NK-92 (cell line): ENCODE results near the gene LRRC23.

ENCODE experiments used
- DNase-seq: peaks from one replicate; lab custom pipeline; 2025; ENCODE audit not compliant: unreplicated experiment; lab: John Stamatoyannopoulos, UW

The LRRC23 gene

GRCh38 chr12:6943389-6943721 is 38.7 kb downstream of the LRRC23 start:
- no peak for DNase-seq

DNA sequence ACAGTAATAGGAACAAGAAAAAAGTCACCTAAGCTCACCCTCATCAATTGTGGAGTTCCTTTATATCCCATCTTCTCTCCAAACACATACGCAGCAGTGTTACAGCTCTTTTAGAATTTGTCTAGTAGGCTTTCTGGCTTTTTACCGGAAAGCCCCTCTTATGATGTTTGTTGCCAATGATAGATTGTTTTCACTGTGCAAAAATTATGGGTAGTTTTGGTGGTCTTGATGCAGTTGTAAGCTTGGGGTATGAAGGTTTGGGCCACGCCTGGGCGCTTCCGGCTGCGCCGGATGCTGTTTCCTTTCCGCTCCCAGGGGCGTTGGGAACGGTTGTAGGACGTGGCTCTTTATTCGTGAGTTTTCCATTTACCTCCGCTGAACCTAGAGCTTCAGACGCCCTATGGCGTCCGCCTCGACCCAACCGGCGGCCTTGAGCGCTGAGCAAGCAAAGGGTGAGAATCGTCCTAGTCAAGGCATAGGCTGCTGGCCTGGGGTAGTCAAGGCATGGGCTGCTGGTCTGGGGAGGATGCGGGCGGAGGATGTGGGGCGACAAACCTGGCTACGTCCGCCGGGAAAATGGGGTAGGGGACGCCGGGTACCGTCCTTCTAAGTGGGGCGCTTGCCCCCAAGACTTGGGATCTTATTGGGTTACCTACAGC is 39.2 kb downstream of the LRRC23 start, which contains the start of the genes C12orf57 and RNU7-1:
C12orf57 (plus strand) TSS at position 301 of the 659 bp plus-strand sequence; CDS start at position 401, 100 bp downstream.
RNU7-1 (plus strand) TSS at position 95 of the 659 bp plus-strand sequence.
- DNase-seq: no peak

DNA sequence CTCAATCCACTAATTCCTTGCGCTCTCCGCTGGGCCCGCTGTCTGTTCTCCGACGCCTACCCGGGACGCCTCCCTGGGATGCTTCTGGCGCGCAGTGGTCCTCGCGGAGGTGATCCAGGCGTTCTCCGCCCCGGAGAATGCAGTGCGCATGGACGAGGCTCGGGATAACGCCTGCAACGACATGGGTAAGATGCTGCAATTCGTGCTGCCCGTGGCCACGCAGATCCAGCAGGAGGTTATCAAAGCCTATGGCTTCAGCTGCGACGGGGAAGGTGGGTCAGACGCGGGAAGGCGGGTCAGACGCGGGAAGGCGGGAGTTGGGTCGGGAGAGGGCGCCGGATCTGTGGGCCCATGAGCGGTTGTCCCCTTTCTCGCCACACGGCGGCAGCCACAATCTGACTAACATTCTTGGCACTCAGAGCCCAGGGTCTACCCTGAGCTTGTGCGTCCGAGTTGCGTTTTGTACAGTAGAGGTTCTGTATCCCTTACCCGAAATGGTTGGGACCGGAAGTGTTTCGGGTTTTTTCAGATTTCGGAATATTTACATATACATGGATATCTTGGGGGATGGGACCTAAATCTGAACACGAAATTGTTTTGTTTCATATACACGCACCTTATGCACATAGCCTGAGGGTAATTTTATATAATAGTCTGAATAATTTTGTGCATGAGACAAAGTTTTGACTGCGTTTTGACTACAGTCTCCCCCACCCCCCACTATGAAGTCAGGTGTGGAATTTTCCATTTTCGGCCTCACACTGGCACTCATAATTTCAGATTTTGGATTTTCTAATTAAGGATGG is 40.0 kb downstream of the LRRC23 start:
- DNase-seq: no peak

DNA sequence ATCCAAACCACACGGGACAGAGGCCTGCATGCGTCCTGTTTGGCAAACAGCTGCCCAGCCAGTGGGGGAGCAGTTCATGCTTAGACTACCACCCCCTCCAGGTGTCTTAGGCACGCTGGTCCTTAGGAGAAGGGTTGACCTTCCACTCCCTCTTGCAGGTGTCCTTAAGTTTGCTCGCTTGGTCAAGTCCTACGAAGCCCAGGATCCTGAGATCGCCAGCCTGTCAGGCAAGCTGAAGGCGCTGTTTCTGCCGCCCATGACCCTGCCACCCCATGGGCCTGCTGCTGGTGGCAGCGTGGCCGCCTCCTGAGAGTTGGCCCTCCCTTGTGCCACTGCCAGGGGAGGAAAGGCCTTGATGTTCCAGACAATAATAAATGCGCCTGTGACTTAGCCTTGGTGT is 41.0 kb downstream of the LRRC23 start:
- no peak for DNase-seq

- no peak for DNase-seq
Measured at GRCh38 chr12:6946033-6946919, 41.7 kb downstream of the LRRC23 start.

DNA sequence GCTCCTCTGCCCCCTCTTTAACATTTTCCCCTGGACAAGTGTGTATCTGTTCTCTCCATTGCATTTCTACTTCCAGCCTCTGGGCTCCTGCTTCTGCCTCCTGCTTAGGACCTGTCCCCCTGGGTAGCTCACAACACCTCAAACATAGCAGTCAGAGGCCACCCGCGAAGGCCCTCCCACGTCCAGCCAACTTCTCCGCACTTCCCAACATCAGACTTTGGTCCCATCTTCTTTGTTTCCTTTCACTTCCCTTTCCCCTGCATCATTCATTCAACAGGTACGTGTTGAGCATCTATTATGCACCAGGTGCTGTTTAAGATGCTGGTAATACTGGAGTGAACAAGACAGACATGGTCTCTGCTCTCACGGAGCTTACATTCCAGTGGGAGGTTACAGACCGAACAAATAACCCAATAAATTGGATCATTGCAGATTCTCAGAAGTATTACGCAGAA is 42.3 kb downstream of the LRRC23 start:
- no peak for DNase-seq

DNA sequence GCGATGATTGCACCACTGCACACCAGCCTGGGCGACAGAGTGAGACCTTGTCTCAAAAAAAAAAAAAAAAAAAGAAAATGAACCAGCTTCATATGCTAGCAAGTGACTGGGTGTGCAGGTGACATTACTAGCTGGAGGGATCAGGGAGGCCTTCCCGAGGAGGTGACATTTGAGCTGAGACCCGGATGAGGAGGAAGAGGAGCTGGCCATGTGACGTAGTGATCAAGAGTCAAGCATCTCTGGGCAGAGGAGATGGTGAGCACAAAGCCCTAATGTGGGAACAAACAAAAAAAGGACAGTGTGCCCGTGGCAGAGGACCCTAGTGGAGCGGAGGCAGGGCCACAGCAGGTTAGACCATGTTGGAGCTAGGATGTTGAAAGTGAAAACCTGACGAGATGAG is 43.0 kb downstream of the LRRC23 start:
- no peak for DNase-seq

GRCh38 chr12:6948873-6949594 is 44.4 kb downstream of the LRRC23 start:
- DNase-seq: no peak

DNA sequence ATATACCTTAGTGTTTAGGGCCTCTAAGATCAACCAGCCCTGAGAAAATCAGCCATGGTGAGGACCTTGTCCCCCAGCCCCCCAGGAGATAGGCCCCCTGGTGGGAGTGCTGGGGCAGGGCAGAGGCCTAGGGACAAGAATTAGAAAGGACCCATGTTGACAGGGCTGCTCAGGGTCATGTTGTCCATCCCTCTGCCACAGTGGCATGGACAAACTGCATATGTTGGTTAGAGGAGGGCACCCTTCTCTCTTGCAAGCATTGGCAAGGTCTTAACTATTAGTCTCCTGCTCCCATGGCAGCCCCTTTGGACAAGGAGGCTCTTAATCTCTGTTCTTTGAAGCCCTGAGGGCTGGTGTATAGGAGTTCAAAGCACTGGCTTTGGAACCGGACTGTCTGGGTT is 45.8 kb downstream of the LRRC23 start:
- DNase-seq: no peak

DNA sequence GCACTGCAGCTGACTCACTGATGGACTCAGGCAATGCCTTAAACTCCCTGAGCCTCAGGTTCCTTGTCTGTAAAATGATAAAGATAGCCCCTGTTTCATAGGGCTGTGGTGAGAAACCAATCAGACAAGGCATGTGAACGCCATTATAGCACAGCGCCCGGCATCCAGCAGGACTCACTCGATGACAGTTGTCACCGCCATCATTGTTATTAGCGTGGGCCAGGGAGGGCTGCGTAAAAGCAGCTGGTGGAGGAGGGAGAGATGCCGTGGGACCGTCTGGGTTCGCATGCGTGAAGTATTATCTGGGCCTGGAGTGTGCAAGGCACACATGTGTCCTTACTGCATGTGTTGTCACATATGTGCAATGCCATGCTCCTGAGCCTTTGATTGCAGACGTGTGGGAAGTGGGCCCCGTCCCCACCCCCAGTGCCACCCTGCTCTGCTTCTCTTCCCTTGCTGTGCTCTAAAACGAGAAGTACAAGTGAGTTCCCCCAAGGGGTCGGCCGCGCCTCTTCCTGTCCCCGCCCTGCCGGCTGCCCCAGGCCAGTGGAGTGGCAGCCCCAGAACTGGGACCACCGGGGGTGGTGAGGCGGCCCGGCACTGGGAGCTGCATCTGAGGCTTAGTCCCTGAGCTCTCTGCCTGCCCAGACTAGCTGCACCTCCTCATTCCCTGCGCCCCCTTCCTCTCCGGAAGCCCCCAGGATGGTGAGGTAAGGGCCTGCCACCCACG is 46.4 kb downstream of the LRRC23 start, which contains the start of gene PTPN6:
PTPN6 (plus strand) TSS at position 546 of the 730 bp plus-strand sequence; CDS start at position 703, 157 bp downstream.
- no peak for DNase-seq

DNA sequence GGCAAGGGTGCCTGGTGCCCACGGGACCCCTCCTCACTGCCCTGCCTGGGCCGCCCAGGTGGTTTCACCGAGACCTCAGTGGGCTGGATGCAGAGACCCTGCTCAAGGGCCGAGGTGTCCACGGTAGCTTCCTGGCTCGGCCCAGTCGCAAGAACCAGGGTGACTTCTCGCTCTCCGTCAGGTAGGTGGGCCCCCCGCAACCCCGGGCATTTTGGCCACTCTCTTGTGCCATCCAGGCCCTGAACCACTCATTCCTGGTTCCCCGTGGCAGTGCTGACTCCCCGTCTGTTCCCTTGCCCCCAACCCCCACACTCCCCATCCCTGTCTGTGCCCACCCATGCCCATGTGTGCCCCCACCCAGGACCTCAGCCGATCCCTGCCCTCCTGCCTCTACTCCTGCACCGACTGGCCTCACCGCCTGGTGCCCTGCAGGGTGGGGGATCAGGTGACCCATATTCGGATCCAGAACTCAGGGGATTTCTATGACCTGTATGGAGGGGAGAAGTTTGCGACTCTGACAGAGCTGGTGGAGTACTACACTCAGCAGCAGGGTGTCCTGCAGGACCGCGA is 47.0 kb downstream of the LRRC23 start:
- DNase-seq: no peak

GRCh38 chr12:6952121-6952862 is 47.7 kb downstream of the LRRC23 start:
- no peak for DNase-seq

- no peak for DNase-seq
Measured at GRCh38 chr12:6952863-6953441, 48.3 kb downstream of the LRRC23 start.

DNA sequence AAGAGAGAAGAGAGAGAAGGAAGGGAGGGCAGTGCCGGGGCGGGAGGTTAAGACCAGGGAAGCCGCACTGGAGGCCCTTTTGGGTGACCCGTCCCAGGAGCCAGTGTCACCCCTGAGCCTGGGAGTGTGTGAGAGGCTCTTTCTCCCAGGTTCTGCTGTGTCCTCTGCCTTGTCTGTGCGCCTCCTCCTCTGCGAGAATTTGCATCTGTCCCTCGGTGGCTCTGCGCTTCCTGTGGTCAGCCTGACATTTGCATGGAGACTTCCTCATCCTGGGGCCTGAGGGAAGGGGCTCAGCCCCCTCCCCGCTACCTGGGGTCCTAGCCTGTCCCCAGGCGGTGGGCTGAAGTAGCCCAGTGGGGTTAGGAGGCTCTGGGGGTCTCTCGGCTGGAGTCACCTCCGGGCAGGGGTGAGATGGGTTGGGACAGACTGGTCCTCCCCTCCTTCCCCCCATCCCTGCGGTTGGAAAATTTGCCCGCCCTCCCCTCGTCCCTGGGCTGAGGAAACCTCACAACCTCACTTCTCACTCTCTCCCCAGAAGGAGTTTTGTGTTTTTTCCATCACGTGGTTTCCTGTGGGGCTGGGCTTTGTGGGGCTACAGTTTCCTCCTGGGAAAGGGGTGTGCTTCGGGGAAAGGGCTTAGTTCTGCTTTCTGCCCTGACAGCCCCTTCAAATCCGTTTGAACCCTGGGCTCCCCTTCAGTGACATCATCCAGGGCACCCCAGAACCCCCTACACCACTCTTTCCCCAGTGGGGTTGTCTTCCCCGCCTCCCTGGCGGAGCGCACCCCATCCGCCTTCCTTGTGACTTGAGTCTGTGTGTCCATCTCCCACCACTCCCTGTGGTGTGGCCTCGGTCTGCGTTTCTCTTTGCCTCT is 49.1 kb downstream of the LRRC23 start:
- no peak for DNase-seq

DNA sequence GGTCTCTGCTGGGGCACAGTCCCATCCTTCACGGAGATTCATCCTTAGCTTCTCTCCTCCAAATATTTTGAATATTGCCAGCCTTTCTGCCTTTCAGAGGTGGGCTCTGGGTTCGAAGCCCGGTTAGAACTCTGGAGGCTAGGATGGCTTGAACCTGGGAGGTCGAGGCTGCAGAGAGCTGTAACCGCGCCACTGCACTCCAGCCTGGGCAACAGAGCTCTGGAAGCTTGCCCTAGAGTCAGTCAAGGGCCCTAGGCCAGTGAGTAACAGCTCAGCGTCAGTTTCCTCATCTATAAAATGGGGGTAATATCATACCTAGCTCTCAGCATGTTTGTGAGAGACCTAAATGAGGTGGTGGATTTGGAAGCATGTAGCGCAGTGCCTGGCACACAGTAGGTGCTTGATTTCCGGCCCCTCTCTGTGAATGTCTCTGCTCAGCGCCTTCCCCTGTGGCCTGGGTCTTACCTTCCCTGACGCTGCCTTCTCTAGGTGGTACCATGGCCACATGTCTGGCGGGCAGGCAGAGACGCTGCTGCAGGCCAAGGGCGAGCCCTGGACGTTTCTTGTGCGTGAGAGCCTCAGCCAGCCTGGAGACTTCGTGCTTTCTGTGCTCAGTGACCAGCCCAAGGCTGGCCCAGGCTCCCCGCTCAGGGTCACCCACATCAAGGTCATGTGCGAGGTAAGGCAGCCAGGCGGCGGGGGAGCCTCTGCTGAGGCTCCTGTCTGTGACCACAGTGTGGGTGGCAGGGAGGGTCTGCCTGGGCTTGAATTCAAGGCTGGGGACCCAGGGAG is 49.9 kb downstream of the LRRC23 start:
- no peak for DNase-seq

DNA sequence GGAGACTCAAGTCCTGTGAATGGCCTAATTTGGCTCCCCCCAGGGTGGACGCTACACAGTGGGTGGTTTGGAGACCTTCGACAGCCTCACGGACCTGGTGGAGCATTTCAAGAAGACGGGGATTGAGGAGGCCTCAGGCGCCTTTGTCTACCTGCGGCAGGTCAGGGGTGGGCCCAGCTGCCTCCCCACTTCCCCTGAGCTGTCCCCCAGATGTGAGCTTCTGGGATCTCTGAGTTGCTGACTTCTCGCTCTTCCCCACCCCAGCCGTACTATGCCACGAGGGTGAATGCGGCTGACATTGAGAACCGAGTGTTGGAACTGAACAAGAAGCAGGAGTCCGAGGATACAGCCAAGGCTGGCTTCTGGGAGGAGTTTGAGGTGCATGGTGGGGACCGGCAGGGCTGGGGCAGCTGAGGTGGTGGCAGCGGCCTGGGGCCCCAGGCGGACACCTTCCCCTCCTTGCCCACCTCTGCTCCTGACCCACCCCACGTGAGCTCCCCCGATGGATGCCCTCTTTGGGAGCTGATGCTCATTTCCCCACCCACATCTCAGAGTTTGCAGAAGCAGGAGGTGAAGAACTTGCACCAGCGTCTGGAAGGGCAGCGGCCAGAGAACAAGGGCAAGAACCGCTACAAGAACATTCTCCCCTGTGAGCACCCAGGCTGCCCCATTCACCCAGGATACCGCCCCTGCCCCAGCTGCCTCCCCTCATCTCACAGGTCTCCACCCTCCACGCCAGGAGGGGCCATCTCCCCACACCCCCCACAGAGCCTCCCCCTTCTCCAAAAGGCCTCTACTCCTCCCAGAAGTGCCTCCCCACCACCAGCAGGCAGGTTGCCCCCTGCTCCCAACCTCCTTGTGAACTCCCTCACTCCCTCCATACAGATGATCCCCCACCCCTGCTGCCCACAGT is 50.7 kb downstream of the LRRC23 start:
- DNase-seq: no peak
